HepG2 (cell line): ENCODE data around the gene AURKA. TPM values are rescaled to one million over a fixed set of nuclear protein-coding genes. Genes with fewer than 3 reads are reported as not detected.
A peak's percentile ranks its signal among the peaks of the same experiment; 100 is the strongest.

ENCODE experiments used
- ARID2 ChIP-seq: sonication (generic); formaldehyde crosslinking; IDR thresholded peaks from 2 replicates; pipeline ENCODE4 v1.8.1; 2022; ENCODE audit warnings: mild to moderate bottlenecking, missing genetic modification reagents, borderline replicate concordance
- ELF4 ChIP-seq: sonication (generic); formaldehyde crosslinking; IDR thresholded peaks from 2 replicates; pipeline ENCODE4 v1.5.0; 2020; ENCODE audit warnings: missing genetic modification reagents, mild to moderate bottlenecking, moderate library complexity, borderline replicate concordance
- ERF ChIP-seq: IDR thresholded peaks from 2 replicates; pipeline ENCODE4 v1.6.1; 2018; ENCODE audit warnings: missing biosample characterization, missing genetic modification reagents
- FOXC1 ChIP-seq: sonication (generic); formaldehyde crosslinking; IDR thresholded peaks from 2 replicates; pipeline ENCODE4 v1.8.0; 2022; ENCODE audit warnings: mild to moderate bottlenecking, missing genetic modification reagents, borderline replicate concordance
- HNF4G ChIP-seq, 2 experiments: sonication (generic) in 1 of 2; formaldehyde crosslinking in 1 of 2; IDR thresholded peaks; 2 replicates each; pipeline versions ENCODE4 v1.4.0 to v1.6.1; 2011 to 2020; ENCODE audit warnings: borderline replicate concordance in 2 of 2, low read depth in 2 of 2, mild to moderate bottlenecking in 2 of 2, low read length in 1 of 2, missing genetic modification reagents in 1 of 2, moderate library complexity in 1 of 2
- JDP2 ChIP-seq: sonication (generic); formaldehyde crosslinking; IDR thresholded peaks from 2 replicates; pipeline ENCODE4 v1.8.1; 2022; ENCODE audit warnings: missing genetic modification reagents, borderline replicate concordance
- NAIF1 ChIP-seq: sonication (generic); formaldehyde crosslinking; IDR thresholded peaks from 2 replicates; pipeline ENCODE4 v1.5.0; 2020; ENCODE audit warnings: mild to moderate bottlenecking, missing genetic modification reagents, borderline replicate concordance
- SMC3 ChIP-seq: IDR thresholded peaks from 2 replicates; pipeline ENCODE4 v1.6.1; 2011; ENCODE audit warnings: low read length, improper control_type of control experiment
- TOE1 ChIP-seq: sonication (generic); formaldehyde crosslinking; IDR thresholded peaks from 2 replicates; pipeline ENCODE4 v1.4.0; 2020; ENCODE audit warnings: mild to moderate bottlenecking, missing genetic modification reagents
- TSC22D2 ChIP-seq: sonication (generic); formaldehyde crosslinking; IDR thresholded peaks from 2 replicates; pipeline ENCODE4 v1.5.1; 2020; ENCODE audit warnings: missing genetic modification reagents, mild to moderate bottlenecking, borderline replicate concordance
- ZNF24 ChIP-seq: fragments of 450-650 bp; IDR thresholded peaks from 2 replicates; pipeline ENCODE4 v1.6.1; 2017; ENCODE audit warnings: antibody characterized with exemption, mild to moderate bottlenecking
- ZNF549 ChIP-seq: sonication (generic); formaldehyde crosslinking; IDR thresholded peaks from 2 replicates; pipeline ENCODE4 v1.5.0; 2020; ENCODE audit warnings: missing genetic modification reagents
- ZNF550 ChIP-seq: sonication (generic); formaldehyde crosslinking; IDR thresholded peaks from 2 replicates; pipeline ENCODE4 v1.4.0; 2020; ENCODE audit warnings: mild to moderate bottlenecking, missing genetic modification reagents, borderline replicate concordance
- polyA plus RNA-seq, 8 experiments: library from polyadenylated mRNA; depleted of rRNA in 3 of 8; stranded (reverse) in 7 of 8; unstranded in 1 of 8; fragments of >200 nt; fragmentation: Illumina TruSeq in 4 of 8; extraction: Trizol in 4 of 8; gene quantifications; 2 replicates each; pipeline versions ENCODE4 v1.2.1 to v1.2.3, GENCODE V29; 2011 to 2016; ENCODE audit warnings: low read depth in 4 of 8, missing spikeins in 1 of 8, mixed read lengths in 1 of 8; ENCODE audit not compliant: insufficient read depth in 1 of 8
- total RNA-seq, 5 experiments: library from RNA; depleted of rRNA; stranded (reverse); fragments of >200 nt; fragmentation: Illumina TruSeq; extraction: Trizol; gene quantifications; 2 replicates each; pipeline ENCODE4 v1.2.3, GENCODE V29; 2016; ENCODE audit warnings: low read depth in 1 of 5
- TF ChIP-seq, protein P1 (sequence below): sonication (generic); formaldehyde crosslinking; conservative IDR thresholded peaks from 2 replicates; pipeline ENCODE4 v1.8.1; 2023; ENCODE audit warnings: missing genetic modification reagents
- TF ChIP-seq, protein P2 (sequence below): sonication (generic); formaldehyde crosslinking; IDR thresholded peaks from 2 replicates; pipeline ENCODE4 v1.4.0; 2020; ENCODE audit warnings: missing genetic modification reagents, borderline replicate concordance
- TF ChIP-seq, protein P3 (sequence below): IDR thresholded peaks from 2 replicates; pipeline ENCODE4 v1.6.1; 2016
- TF ChIP-seq, protein P4 (sequence below): fragments of 450-650 bp; IDR thresholded peaks from 2 replicates; pipeline ENCODE4 v1.6.1; 2017
- TF ChIP-seq, protein P5 (sequence below): IDR thresholded peaks from 2 replicates; pipeline ENCODE4 v1.6.1; 2016; ENCODE audit warnings: missing genetic modification reagents, missing compliant biosample characterization

The AURKA gene
- total and polyA plus RNA-seq, 2 of the 13 experiments (the other 11 are each of a cell fraction or from before 2014, with no cell fraction given): 96.4 to 224 TPM

DNA sequence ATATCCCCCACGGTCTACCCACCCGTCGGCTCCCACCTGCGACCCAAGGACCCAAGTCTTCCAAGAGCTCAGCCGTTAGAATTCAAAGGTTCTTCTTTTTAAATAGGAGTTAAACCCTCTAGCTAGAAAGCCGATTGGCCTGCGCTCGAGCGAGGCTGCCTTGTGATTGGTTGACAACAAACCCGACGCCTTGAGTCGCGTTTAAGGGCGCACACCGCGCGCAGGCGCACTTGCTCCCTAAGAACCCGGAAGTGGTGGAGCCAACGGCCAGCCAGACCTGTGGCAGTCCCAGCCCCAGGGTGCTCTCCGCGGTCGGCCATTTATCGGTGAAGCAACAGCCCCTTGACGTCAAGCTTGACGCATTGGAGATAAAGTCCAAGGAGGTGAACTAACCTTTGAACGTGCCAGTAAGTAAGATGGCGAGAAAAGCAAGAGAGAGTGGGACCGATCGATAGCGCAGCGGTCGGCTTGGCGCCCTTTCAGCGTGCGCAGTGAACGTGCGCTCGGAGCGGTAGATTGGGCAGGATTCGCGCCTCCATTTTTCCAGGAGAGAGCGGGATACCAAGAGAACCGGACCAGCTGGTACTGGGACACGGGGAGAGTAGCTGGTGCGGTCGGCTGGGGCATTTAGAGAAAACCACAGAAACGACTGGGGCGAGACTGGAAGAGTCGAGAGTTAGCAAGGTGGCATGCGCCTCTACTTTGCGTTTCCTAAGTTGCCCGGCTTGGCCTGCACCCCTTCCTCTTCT is at the start of gene AURKA, which contains the start of gene CSTF1 (continued):
- TF ChIP-seq NAIF1 (CRISPR knock-in tag) (peak; percentile 98), ARID2 (CRISPR knock-in tag) (peak; percentile 98), FOXC1 (peak; percentile 98), ZNF549 (peak; percentile 88; the same call in 1 of the 2 replicates), HNF4G (IDR thresholded peaks at IDR 0.05; ENCODE audit: borderline replicate concordance, low read depth, low read length) (peak; percentile 100), HNF4G (CRISPR knock-in tag; IDR thresholded peaks at IDR 0.05; ENCODE audit: borderline replicate concordance, low read depth) (peak; percentile 100), SMC3 (peak; percentile 47; the same call in 1 of the 2 replicates), ERF (CRISPR knock-in tag) (peak; percentile 98), ZNF550 (CRISPR knock-in tag) (peak; percentile 98; the same call in 1 of the 2 replicates), TOE1 (CRISPR knock-in tag) (peak; percentile 99), JDP2 (CRISPR knock-in tag) (no peak; the same call in 1 of the 2 replicates), ZNF24 (peak; percentile 59; the same call in 1 of the 2 replicates), TSC22D2 (peak; percentile 95; the same call in 1 of the 2 replicates), ELF4 (CRISPR knock-in tag) (peak; percentile 100)
- TF ChIP-seq, protein P1, sequence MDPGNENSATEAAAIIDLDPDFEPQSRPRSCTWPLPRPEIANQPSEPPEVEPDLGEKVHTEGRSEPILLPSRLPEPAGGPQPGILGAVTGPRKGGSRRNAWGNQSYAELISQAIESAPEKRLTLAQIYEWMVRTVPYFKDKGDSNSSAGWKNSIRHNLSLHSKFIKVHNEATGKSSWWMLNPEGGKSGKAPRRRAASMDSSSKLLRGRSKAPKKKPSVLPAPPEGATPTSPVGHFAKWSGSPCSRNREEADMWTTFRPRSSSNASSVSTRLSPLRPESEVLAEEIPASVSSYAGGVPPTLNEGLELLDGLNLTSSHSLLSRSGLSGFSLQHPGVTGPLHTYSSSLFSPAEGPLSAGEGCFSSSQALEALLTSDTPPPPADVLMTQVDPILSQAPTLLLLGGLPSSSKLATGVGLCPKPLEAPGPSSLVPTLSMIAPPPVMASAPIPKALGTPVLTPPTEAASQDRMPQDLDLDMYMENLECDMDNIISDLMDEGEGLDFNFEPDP (CRISPR knock-in tag): 0 out of 2 replicates have a peak, but pooled peaks have one; percentile 92
- TF ChIP-seq, protein P2, sequence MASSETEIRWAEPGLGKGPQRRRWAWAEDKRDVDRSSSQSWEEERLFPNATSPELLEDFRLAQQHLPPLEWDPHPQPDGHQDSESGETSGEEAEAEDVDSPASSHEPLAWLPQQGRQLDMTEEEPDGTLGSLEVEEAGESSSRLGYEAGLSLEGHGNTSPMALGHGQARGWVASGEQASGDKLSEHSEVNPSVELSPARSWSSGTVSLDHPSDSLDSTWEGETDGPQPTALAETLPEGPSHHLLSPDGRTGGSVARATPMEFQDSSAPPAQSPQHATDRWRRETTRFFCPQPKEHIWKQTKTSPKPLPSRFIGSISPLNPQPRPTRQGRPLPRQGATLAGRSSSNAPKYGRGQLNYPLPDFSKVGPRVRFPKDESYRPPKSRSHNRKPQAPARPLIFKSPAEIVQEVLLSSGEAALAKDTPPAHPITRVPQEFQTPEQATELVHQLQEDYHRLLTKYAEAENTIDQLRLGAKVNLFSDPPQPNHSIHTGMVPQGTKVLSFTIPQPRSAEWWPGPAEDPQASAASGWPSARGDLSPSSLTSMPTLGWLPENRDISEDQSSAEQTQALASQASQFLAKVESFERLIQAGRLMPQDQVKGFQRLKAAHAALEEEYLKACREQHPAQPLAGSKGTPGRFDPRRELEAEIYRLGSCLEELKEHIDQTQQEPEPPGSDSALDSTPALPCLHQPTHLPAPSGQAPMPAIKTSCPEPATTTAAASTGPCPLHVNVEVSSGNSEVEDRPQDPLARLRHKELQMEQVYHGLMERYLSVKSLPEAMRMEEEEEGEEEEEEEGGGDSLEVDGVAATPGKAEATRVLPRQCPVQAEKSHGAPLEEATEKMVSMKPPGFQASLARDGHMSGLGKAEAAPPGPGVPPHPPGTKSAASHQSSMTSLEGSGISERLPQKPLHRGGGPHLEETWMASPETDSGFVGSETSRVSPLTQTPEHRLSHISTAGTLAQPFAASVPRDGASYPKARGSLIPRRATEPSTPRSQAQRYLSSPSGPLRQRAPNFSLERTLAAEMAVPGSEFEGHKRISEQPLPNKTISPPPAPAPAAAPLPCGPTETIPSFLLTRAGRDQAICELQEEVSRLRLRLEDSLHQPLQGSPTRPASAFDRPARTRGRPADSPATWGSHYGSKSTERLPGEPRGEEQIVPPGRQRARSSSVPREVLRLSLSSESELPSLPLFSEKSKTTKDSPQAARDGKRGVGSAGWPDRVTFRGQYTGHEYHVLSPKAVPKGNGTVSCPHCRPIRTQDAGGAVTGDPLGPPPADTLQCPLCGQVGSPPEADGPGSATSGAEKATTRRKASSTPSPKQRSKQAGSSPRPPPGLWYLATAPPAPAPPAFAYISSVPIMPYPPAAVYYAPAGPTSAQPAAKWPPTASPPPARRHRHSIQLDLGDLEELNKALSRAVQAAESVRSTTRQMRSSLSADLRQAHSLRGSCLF: peak; percentile 96; the same call in 1 of the 2 replicates
- TF ChIP-seq, protein P3, sequence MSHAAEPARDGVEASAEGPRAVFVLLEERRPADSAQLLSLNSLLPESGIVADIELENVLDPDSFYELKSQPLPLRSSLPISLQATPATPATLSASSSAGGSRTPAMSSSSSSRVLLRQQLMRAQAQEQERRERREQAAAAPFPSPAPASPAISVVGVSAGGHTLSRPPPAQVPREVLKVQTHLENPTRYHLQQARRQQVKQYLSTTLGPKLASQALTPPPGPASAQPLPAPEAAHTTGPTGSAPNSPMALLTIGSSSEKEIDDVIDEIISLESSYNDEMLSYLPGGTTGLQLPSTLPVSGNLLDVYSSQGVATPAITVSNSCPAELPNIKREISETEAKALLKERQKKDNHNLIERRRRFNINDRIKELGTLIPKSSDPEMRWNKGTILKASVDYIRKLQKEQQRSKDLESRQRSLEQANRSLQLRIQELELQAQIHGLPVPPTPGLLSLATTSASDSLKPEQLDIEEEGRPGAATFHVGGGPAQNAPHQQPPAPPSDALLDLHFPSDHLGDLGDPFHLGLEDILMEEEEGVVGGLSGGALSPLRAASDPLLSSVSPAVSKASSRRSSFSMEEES (CRISPR knock-in tag): peak; percentile 86
- TF ChIP-seq, protein P4, sequence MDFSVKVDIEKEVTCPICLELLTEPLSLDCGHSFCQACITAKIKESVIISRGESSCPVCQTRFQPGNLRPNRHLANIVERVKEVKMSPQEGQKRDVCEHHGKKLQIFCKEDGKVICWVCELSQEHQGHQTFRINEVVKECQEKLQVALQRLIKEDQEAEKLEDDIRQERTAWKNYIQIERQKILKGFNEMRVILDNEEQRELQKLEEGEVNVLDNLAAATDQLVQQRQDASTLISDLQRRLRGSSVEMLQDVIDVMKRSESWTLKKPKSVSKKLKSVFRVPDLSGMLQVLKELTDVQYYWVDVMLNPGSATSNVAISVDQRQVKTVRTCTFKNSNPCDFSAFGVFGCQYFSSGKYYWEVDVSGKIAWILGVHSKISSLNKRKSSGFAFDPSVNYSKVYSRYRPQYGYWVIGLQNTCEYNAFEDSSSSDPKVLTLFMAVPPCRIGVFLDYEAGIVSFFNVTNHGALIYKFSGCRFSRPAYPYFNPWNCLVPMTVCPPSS: no peak
- TF ChIP-seq, protein P5, sequence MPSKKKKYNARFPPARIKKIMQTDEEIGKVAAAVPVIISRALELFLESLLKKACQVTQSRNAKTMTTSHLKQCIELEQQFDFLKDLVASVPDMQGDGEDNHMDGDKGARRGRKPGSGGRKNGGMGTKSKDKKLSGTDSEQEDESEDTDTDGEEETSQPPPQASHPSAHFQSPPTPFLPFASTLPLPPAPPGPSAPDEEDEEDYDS: peak; percentile 92
